ENCODE measurements around the gene APOA5.
"Not testable (repeated sequence)": the region's sequence is repeated elsewhere in the genome, so short reads cannot be mapped to it uniquely, and the experiment has no call there.

APOA5 gene

GRCh38 chr11:116801662-116802061 lies 10.0 kb upstream of the APOA5 start:
- DNase-seq (ENCODE audit: low read depth in 1 of 2, low spot score in 1 of 2), result not testable (repeated sequence)

DNA sequence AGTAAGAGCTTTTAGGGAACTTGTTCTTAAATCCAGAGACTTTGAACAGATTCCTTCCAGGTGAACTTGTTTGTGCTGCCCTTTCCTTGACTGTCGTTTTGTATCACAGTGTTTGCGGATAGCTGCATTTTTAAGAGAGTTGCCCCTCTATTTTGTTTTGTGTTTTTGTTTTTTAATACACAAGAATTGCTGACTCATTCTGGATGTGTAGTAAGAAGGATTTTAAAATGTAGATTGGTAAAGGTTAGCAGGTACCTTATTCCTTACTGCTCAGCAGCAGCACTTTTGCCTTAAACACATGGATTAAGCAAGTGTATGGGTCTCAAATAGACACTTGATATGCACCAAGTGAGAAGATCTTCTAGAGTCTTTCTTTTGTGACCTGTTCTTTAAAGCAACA lies 8.9 kb upstream of the APOA5 start:
- no peak for DNase-seq (ENCODE audit: low read depth in 1 of 2, low spot score in 1 of 2)

DNA sequence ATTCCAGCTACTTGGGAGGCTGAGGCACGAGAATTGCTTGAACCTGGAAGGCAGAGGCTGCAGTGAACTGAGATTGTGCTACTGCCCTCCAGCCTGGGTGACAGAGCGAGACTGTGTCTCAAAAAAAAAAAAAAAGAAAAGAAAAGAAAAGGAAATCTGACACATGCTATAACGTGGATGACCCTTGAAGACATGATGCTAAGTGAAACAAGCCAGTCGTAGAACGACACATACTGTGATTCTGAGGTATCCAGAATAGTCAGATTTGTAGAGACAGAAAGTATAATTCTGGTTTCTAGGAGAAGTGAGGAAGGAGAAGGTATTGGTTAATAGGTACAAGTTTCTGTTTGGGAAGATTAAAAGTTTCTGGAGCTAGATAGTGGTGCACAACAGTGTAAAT lies 6.7 kb upstream of the APOA5 start:
- DNase-seq (ENCODE audit: low read depth in 1 of 2, low spot score in 1 of 2), result no peak

- no peak for DNase-seq (ENCODE audit: low read depth in 1 of 2, low spot score in 1 of 2)
These were observed 6.1 kb upstream of the APOA5 start for GRCh38 chr11:116797816-116798215.

DNA sequence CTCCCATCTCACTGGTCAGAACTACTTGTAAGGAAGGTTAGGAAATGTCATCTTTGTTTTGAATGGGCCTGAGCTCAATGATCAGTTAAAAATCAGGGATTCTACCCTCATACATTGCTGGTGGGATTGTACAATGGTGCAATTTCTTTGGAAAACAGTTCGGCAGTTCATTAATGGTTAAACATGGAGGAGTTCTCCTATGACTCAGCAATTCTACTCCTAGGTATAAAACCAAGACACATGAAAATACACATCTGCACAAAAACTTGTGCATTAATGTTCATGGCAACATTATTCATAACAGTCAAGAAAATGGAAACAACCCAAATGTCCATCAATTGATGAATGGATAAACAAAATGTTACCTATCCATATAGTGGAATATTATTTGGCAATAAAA lies 4.9 kb upstream of the APOA5 start:
- DNase-seq (ENCODE audit: low read depth in 1 of 2, low spot score in 1 of 2), result no peak

DNA sequence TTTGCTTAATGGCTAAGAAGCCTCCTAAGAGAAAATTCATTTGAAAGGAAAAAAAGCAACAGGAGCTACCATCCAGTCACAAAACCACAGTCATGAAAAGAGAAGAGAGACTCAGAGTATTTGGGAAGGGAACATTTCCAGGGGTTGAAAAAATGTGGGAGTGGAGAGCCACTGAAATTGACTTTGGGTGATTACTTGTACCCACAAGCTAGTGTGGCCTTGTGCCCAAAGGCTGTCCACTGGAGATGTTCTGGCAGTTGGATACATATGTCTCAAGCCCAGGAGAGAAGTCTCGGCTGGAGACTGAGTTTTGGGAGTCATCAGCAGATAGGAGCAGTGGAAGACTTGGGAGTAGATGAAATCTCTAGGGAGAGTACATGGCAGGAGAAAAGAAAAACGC lies 3.2 kb upstream of the APOA5 start:
- DNase-seq (ENCODE audit: low read depth in 1 of 2, low spot score in 1 of 2), result no peak

DNA sequence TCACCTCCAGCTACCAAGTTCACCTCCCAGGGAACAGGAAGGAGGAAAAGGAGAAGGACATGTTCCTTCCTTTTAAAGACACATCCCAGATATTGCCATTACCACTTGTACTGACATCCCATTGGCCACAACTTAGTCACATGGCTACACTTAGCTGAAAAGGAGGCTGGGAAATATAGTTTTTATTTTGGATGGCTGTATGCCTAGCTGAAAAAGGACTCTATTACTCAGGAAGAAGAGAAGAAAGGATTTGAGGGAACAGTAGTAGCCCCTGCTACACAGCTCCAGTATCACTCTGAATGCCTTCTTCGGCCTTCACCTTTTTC lies 2.1 kb upstream of the APOA5 start:
- no peak for DNase-seq (ENCODE audit: low read depth in 1 of 2, low spot score in 1 of 2)

- no peak for DNase-seq (ENCODE audit: low read depth in 1 of 2, low spot score in 1 of 2)
These were observed 1.4 kb upstream of the APOA5 start for GRCh38 chr11:116792869-116793771.

- no peak for DNase-seq (ENCODE audit: low read depth in 1 of 2, low spot score in 1 of 2)
These were observed 627 bp upstream of the APOA5 start for GRCh38 chr11:116792144-116792868.

DNA sequence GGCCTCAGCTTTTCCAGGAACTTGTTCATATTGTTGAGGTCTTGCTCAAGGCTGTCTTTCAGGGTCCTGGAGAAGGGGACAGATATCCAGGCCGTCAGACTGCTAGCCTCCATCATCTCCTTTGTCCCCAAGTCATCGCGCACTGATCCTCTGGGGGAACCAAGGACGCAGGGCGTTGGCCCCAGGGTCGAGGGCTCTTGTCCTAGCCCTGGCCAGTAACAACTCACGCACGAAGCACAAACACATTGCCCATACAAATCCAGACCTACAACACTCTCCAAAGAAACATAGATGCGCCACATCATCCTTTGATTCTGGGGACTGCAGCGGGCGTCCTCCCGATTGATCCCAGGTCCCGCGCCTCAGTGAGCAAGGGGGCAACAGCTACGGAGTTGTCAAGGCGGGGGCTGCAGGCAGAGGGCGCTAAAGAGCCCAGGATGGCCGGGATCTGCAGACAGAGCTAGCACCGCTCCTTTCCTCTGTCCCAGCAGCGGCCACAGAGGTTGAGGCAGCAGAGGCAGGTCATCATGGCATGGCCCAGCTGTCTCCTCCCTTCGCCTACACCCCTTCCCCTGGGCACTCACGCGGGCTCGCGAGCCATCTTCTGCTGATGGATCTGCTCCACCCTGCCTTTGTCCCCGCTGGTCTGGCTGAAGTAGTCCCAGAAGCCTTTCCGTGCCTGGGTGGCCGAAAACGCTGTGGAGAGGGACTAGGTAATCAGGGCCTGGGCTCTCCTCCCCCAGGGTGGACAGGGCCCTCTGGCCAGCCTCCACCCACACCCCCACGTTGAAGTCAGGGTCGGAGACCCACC lies 472 bp downstream of the APOA5 start:
- DNase-seq (ENCODE audit: low read depth in 1 of 2, low spot score in 1 of 2), result peak; percentile 57 to 59

DNA sequence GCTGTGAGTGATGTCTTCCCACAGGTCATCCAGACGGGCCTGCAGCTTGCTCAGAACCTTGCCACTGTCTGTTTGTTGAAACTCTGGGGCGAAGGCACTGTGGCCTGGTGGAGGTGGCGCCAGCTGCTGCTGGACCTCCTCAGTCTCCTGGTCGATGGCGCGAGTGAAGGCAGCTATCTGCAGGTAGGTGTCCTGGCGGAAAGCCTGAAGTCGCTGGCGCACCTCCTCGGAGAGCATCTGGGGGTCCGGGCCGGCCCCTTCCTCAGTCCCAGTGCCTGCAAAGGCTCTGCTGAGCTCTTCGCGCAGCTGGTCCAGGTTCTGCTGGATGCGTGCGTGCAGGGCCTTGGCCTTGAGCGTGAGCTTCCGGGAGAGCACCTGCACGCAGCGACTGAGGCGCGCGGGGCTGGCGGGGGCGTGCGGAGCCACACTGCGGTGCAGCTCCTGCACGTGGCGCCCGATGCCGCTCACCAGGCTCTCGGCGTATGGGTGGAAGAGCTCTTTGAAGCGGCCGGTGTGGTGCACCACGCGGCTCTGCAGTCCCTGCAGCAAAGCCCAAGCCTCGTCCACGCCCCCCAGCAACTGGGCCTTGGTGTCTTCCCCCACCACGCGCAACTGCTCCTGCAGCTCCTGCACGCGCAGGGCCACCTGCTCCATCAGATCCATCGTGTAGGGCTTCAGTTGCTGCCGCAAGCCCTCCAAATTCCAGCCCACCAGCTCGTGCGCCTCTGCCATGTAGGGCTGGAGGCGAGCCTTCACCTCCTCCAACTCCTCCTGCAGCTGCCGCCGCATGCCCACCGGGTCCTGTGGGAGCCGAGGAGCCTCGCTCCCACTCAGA lies 1.3 kb downstream of the APOA5 start:
- DNase-seq (ENCODE audit: low read depth in 1 of 2, low spot score in 1 of 2), result no peak

DNA sequence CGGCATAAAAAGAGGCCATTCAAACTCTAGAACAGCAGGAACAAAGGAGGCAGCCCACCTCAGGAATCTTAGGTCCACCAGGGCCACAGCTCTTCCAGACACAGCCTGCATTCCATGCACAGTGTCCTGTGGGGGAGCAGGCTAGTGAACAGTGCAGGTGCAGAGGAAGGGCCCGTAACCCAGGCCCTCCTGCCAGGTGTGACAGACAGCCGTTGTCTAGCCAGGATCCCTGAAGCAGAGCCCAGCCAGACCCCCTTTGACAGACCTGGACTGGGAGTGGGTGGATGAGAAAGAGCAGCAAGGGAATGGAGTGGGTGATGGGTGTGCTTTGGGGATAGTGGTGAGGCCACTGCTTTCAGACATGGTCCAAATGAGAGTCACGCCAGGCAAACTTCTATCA lies 2.7 kb downstream of the APOA5 start:
- DNase-seq (ENCODE audit: low read depth in 1 of 2, low spot score in 1 of 2), result no peak

DNA sequence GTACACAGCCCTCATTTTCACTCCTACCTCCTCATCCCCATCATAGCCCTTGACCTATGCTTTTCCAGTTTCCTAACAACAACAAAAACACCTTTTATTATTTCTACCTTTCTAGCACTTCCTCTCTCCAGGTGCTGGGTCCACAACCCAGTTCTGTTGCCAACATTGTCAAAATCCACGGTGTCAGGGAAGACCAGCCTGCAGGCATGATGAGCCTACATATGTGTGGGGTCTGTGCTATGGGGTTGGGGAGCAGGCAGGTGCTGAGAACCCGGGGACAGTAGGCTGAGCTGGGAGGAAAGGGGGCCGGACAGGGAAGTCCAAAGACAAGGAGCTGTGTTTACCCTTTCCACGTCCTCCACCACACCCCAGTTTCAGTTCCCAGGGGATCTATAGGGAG lies 3.1 kb downstream of the APOA5 start:
- no peak for DNase-seq (ENCODE audit: low read depth in 1 of 2, low spot score in 1 of 2)

DNA sequence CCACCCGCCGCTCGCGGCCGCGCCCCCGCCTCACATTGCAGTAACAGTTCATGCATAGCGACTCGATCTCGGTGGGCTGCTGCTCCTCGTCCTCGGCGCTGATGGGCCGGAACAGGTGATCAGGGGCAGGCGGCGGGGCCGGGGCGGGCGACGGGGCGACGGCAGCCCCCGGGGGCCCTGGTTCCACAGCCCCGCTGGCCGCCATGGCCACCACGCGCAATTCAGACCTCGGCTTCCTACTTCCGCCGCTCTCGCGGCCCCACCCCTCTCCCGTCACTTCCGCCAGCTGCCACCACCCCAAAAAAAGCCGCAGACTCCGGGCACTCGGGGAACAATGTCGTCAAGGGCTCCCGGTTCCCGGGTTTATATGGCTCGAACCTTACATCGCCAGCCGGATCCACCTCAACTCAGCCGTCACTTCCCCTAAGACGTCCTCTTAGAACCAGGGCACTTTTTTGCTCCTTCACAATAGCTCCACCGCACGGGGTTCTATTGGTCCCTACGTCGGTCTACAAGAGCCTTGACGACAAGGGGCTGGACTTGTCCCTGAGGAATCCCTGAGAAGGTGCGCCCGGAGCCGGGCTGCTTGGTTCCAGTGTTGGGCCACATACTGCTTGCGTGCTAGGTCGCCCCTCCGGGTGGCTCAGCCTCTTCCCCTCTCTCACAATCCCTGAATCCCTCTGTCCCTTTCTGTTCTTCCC lies 3.7 kb downstream of the APOA5 start, which contains the start of gene ZPR1:
Gene ZPR1, minus strand, starts transcription at position 238 of the 701 bp plus-strand sequence. Its CDS starts 33 bp downstream, at position 205.
- peak; percentile 74 for DNase-seq (ENCODE audit: low read depth in 1 of 2, low spot score in 1 of 2)

DNA sequence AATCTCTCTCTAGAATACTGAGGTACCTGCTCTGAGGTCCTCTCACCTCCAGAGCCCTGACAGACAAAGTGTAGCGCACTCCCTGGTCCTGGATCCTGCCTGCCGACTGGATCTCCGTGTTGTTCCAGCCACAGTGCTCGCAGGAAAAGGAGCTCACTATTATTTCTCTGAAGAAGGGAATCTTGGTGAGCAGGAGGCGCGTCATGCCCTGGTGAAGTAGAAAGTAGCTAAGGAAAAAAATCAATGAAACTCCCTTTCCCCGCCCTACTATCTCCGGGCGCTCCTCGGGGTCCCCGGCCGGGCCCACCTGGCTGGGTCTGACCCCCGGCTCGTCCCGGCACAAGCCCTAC lies 4.3 kb downstream of the APOA5 start:
- no peak for DNase-seq (ENCODE audit: low read depth in 1 of 2, low spot score in 1 of 2)

DNA sequence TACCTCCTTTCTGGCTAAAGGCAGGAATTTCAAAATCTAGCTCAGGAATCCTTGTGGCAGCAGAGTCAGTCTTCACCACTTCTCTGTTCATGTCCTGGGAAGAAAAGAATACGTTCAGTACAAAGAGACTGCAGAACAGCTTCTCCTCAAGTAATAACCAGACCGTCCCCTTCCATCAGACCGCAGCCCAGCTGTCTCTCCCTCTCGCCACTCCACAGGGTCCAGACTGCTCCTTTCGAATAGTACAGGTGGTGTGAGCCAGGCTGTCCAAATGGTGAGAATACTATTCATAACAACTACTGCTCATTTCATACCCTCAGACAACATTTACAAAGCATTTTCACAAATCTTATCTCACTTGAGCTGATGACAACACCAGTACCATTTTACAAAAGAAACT lies 4.7 kb downstream of the APOA5 start:
- no peak for DNase-seq (ENCODE audit: low read depth in 1 of 2, low spot score in 1 of 2)

DNA sequence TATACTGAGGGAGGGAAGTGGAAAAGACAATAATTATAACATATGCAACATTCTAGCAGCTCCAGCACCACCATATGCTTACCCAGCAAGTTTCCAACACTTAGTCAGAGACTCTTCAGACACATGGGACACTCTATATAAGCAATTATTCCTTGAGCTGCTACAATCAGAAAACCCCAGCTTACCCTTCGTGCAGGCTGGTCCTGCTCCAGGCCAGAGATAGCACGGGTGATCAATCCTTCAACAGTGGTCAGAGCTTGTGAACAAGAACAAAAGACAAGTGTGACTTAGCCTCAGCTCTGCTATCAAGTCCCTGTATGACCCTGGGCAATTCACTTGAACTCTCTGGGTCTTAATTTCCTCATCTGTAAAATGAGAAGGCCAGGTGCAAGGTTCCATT lies 5.4 kb downstream of the APOA5 start:
- no peak for DNase-seq (ENCODE audit: low read depth in 1 of 2, low spot score in 1 of 2)

GRCh38 chr11:116782728-116783127 lies 9.0 kb downstream of the APOA5 start:
- no peak for DNase-seq (ENCODE audit: low read depth in 1 of 2, low spot score in 1 of 2)

GRCh38 chr11:116778556-116778955 lies 13.1 kb downstream of the APOA5 start:
- DNase-seq (ENCODE audit: low read depth in 1 of 2, low spot score in 1 of 2), result no peak

- DNase-seq (ENCODE audit: low read depth in 1 of 2, low spot score in 1 of 2), result no peak
These were observed 14.6 kb downstream of the APOA5 start for GRCh38 chr11:116777056-116777455.

Data from activated CD4-positive, alpha-beta T cell treated with anti-CD3 and anti-CD28 coated beads, Interleukin-2, amount 50 U/mL, for 24 hours (primary cell).